Activated T-helper 1 cell treated with anti-CD3 and anti-CD28 coated beads, Interleukin-12 subunit alpha, Interleukin-12 subunit beta, Interleukin-2, Interleukin-4 antibody, amounts not matched to agents 30 ng/mL and 10 ng/mL and 1 ng/mL, durations not matched to agents 14 hours and 24 hours and 36 hours (primary cell): ENCODE measurements around the gene P3H4. TPM values are rescaled to one million over a fixed set of nuclear protein-coding genes. Genes with fewer than 3 reads are reported as not detected.
"Not testable (repeated sequence)": the region's sequence is repeated elsewhere in the genome, so short reads cannot be mapped to it uniquely, and the experiment has no call there.

Experiments
- DNase-seq: peaks from one replicate; pipeline ENCODE4 v3.0.0; 2021; ENCODE audit warnings: low spot score
- H3K27ac Mint-ChIP-seq: one replicate; pipeline ENCODE4 v1.8.0; 2021; ENCODE audit warnings: mild to moderate bottlenecking, mixed read lengths
- H3K27me3 Mint-ChIP-seq: one replicate; pipeline ENCODE4 v1.8.0; 2022; ENCODE audit warnings: mild to moderate bottlenecking, moderate library complexity, mixed read lengths; ENCODE audit not compliant: insufficient read depth
- H3K36me3 Mint-ChIP-seq: one replicate; pipeline ENCODE4 v1.8.0; 2021; ENCODE audit warnings: low read depth, mixed read lengths
- H3K4me1 Mint-ChIP-seq: one replicate; pipeline ENCODE4 v1.8.0; 2021; ENCODE audit warnings: low read depth, mixed read lengths
- H3K4me3 Mint-ChIP-seq: one replicate; pipeline ENCODE4 v1.8.0; 2021; ENCODE audit warnings: mild to moderate bottlenecking, moderate library complexity, mixed read lengths
- H3K9me3 Mint-ChIP-seq: one replicate; pipeline ENCODE4 v1.8.0; 2021; ENCODE audit warnings: mixed read lengths
- intact Hi-C: fragments of 100-400 bp; cut with micrococcal nuclease; formaldehyde crosslinking; loops from one replicate; pipeline ENCODE4 v1.15.1; 2024
- total RNA-seq: library from RNA; stranded (reverse); gene quantifications from 2 replicates; pipeline ENCODE4 v1.2.3, GENCODE V29; 2022

The P3H4 gene
- total RNA-seq, 1 donor from 2014 or later = 5.0 TPM

DNA sequence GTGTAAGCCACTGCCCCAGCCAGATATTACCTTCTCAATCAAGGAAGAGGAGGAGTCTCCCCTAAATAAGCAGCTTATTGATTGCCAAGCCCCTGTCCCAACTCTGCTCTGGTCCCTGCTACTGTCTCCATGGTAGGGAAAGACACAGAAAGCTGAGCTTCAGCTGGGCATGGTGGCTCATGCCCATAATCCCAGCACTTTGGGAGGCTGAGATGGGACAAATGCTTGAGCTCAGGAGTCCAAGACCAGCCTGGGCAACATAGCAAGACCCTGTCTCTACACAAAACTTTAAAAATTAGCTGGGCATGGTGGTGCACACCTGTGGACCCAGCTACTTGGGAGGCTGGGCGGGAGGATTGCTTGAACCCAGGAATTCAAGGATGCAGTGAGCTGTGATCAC is 31.8 kb downstream of the P3H4 start:
- Mint-ChIP-seq H3K36me3 (no peaks in the 10 kb centered on the region), H3K4me1 (peaks cover 5% of the 10 kb centered on the region), H3K4me3 (no peak overlapping the region), H3K27ac (no peak overlapping the region), H3K9me3 (no peaks in the 10 kb centered on the region), H3K27me3 (peaks cover 19% of the 10 kb centered on the region)
- no peak for DNase-seq
- intact Hi-C loops = no loop called here

DNA sequence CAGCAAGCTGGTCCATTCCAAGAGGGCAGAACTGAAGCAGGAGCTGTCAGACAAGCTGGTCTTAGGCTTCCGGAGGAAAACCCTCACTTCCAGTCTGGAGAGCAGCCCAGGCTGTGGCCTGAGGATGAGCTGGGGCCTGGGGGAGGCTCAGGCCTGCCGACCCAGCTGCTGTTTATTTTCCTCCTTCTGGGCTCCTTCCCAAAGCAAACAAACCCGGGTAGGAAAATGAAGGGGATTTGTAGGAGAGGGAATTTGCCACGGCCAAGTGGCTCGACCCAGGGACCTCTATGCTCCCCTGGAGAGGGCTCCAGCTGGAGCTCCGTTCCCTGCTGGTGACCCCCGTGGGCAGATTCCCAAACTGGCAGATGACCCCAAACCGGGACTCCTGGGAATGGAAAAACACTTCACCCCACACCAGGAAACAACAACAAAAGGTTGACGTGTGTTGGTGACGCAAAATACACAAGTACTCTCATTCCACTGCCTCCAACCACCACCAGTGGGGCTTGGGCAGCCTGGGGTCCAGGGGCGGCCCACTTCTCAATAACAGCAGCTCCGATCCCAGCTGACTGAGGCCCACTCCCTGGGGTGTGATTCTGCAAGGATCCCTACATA is 34.1 kb downstream of the P3H4 start:
- no peak for DNase-seq
- H3K4me3 Mint-ChIP-seq = no peak overlapping the region
- no peak overlapping the region for H3K27ac Mint-ChIP-seq
- H3K9me3 Mint-ChIP-seq = no peaks in the 10 kb centered on the region
- H3K36me3 Mint-ChIP-seq = no peaks in the 10 kb centered on the region
- H3K27me3 Mint-ChIP-seq = peaks cover 7% of the 10 kb centered on the region
- H3K4me1 Mint-ChIP-seq = no peaks in the 10 kb centered on the region
- intact Hi-C loops = no loop called here

DNA sequence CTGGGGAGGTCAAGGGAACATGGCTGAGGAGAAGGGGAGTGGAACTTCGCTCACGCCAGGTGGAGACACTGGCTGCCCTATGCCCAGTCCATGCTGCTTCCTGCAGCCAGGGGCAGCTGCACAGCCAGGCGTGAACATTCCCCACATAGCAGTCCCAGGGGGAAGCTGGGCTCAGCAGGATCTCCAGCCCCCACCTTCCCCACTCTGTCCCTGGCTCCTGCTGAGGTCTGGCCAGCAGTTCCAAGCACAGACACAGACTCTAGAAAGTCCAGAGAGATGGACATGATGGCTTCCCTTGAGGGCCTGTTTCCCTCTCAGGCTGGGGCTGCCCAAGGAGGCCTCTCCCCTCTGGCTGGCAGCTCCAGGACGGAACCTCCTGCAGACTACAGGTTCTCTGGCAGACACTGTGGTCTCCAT is 34.6 kb downstream of the P3H4 start:
- Mint-ChIP-seq H3K4me3 (no peak overlapping the region), H3K36me3 (no peaks in the 10 kb centered on the region), H3K27me3 (peaks cover 7% of the 10 kb centered on the region), H3K4me1 (no peaks in the 10 kb centered on the region), H3K9me3 (no peaks in the 10 kb centered on the region), H3K27ac (no peak overlapping the region)
- intact Hi-C loops = no loop called here
- no peak for DNase-seq

DNA sequence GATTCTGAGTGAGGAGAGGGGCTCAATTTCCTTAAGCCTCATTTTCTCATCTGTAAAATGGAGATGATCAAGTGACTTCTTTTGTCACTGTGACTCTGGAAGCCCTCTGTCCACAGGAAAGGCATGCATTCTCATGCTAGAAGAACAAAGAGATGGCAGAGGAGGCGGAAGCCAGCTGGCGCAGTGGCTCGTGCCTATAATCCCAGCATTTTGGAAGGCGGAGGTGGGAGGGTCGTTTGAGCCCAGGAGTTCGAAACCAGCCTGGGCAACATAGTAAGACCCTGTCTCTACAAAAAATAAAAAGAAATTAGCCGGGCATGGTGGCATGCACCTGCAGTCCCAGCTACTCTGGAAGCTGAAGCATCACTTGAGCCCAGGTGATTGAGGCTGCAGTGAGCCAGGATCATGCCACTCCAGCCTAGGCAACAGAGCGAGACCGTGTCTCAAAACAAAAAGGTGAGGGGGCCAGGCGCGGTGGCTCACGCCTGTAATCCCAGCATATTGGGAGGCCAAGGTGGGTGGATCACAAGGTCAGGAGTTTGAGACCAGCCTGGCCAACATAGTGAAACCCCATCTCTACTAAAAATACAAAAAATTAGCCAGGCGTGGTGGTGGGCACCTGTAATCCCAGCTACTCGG is 35.4 kb downstream of the P3H4 start:
- H3K4me1 Mint-ChIP-seq, DNase-seq, intact Hi-C loops, H3K27ac Mint-ChIP-seq, H3K9me3 Mint-ChIP-seq, H3K4me3 Mint-ChIP-seq, H3K27me3 Mint-ChIP-seq, H3K36me3 Mint-ChIP-seq: not testable (repeated sequence)

DNA sequence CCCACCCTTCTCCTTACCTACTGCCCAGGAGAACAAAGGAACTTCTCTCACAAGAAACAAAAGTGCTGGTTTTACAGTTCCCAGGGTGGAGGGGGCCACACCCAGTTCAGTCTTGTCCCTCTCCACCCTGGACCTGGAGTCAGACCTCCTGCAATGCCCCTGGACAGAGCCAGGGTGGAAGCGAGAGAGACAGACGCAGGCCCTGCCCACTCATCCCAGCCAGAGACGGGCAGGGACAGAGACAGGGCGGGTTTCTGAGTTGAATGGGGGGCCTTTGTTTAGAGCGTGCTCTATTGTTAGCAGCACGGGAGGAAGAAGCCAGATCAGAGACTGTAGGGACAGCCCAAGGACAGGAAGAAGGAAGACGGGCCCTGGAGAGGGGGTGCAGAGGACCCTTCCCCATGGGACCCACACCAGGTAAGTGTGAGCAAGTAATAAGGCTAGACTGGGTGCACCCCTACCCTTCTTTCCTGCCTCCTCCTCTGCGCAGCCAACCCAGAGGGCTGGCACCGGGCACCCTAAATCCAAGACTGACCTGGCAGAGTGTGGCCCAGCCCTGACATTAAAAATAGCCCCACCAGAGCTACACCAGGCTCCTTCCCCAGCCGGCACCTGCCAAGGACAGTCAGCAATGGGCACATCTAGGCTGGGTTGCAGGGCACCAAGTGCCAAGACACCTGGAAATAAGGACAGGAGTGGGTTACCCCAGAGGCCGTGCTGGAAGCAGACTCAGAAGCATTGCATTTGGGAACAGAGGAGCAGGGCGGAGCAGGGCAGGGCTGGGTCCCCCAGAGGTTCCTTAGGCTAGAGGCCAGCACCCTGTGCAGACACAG is 36.1 kb downstream of the P3H4 start:
- Mint-ChIP-seq H3K27me3 (no peaks in the 10 kb centered on the region), H3K4me3 (no peak overlapping the region), H3K27ac (no peak overlapping the region), H3K36me3 (no peaks in the 10 kb centered on the region), H3K9me3 (no peaks in the 10 kb centered on the region), H3K4me1 (no peaks in the 10 kb centered on the region)
- DNase-seq = no peak
- intact Hi-C loops = no loop called here

DNA sequence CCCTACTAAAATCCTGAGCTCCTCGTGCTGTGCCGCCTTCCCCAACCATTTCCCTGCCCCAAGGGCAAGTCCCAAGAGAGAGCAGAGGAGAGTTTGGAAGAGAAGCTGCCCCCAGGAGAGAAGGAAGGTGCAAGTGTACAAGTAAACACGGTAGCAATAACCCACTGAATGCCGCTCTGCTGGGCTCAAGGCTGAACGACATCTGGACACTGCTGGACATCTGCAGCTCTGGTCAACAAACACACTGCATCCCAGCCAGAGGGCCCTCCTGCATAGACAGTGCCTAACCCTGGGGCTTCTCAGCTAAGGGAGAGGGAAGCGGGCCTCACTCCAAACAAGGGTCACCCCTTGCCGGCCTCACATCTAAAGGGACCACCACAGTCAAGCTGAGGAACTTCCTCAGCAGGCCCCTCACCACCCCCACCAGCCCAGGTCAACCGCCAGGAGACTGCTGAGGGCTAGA is 38.0 kb downstream of the P3H4 start:
- H3K4me1 Mint-ChIP-seq = no peaks in the 10 kb centered on the region
- no peak for DNase-seq
- intact Hi-C loops = no loop called here
- no peaks in the 10 kb centered on the region for H3K27me3 Mint-ChIP-seq
- H3K27ac Mint-ChIP-seq = no peak overlapping the region
- H3K9me3 Mint-ChIP-seq = no peaks in the 10 kb centered on the region
- no peak overlapping the region for H3K4me3 Mint-ChIP-seq
- H3K36me3 Mint-ChIP-seq = no peaks in the 10 kb centered on the region

DNA sequence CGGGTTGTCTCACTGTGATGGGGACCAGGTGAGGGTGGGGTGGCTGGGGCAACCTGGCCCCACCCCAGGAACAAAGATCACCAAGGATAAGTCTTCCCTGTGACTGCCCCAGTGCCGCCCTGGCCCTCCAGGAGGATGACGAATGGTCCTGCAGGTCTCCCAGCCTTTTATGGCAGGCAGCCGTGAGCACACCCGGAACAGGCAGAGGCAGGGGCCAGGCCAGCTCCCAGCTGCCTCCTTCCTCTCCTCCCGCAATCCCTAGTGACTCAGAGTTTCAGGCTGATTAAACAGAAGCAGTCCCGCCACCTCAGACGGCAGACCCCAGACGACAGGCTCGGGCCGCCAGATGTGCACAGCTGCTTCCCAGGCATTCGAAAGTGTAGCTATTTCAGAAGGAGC is 38.6 kb downstream of the P3H4 start:
- no peak for DNase-seq
- H3K36me3 Mint-ChIP-seq = no peaks in the 10 kb centered on the region
- no peak overlapping the region for H3K27ac Mint-ChIP-seq
- intact Hi-C loops = no loop called here
- no peaks in the 10 kb centered on the region for H3K27me3 Mint-ChIP-seq
- no peaks in the 10 kb centered on the region for H3K4me1 Mint-ChIP-seq
- no peak overlapping the region for H3K4me3 Mint-ChIP-seq
- no peaks in the 10 kb centered on the region for H3K9me3 Mint-ChIP-seq

DNA sequence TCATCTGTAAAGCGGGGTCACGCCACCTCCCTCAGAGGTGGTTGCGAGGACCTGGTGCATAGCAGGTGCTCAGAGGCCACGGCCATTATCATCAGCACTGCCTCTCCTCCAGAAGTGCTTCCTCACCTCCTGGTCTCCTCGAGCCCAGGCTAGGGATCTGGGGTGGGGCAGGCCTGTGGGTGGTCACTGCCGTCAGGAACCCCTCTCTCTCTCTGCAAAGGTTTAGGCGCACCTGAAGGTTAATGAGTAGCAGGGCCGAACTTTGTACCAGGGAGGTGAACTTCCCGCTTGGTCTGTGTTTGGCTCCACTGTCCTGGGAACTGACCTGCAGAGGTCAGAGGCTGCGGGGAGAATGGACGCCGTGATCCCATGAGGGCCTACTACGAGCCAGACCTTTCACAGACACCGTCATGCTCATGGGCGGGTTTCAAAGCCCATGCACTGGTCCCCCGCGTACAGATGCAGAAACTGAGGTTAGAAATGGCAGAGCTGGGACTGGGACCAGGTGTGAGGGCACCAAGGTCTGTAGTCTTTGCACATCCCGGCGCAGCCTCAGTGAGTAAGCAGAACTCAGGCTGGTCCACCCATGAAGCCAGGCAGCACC is 39.1 kb downstream of the P3H4 start:
- H3K27me3 Mint-ChIP-seq = no peaks in the 10 kb centered on the region
- DNase-seq = no peak
- H3K36me3 Mint-ChIP-seq = no peaks in the 10 kb centered on the region
- no peak overlapping the region for H3K27ac Mint-ChIP-seq
- H3K9me3 Mint-ChIP-seq = no peaks in the 10 kb centered on the region
- intact Hi-C loops = no loop called here
- H3K4me3 Mint-ChIP-seq = no peak overlapping the region
- no peaks in the 10 kb centered on the region for H3K4me1 Mint-ChIP-seq

DNA sequence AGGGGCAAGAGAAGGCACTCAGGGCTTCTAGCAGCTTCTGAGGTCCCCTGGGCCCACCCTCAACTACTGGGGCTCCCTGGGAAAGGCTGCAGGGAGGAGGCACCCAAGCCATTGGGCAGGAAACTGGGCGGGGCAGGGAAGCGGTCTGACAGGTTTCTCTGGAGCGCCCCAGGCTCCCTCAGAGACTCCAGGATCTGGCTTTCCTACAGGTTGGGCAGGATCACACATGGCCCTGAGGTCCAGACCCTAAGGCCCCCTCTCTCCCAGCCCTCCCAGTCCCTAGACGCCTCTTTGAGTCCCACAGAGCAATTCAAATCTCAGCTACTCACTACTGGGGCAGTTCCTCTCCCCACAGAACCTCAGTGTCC is 39.5 kb downstream of the P3H4 start:
- H3K4me3 Mint-ChIP-seq = no peak overlapping the region
- no peaks in the 10 kb centered on the region for H3K36me3 Mint-ChIP-seq

DNA sequence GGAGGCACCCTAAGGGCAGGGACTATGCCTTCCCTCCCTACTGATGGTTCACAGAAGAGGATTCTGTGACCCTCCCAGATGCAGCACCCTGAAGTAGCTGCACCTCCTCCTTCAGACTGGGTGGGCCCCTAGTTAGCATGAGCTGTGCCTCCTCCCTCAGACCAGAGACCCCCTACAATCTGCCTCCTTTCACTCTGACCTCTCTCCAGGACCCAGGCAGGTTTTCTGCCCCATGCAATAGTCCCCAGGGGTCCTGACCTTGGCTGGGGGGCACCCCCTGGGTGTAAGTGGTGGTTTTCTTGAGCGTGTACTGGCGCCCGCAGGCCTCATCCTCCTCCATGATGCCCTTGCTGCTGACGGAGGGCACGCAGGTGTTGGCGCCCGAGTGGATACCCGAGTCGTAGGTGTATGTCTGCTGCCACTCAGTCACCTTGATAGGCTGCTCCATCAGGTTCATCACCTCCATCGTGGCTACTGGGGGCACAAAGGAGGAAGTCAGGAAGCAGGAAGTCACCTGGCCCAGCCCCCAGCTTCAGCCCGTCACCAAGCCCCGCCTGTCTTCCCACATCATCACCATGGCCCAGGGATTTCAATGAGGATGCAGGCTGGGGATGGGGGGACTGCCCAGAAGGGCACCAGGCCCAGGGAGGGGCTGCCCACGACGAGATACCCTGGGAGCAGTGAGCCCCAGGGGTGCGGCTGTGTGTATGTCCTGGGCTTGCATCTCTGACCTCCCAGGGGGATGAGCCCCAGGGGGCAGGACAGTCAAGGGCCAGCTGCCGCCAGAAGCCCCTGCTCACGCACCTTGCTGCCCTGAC is 40.2 kb downstream of the P3H4 start:
- H3K27me3 Mint-ChIP-seq = no peaks in the 10 kb centered on the region
- H3K9me3 Mint-ChIP-seq = no peaks in the 10 kb centered on the region
- H3K27ac Mint-ChIP-seq = no peak overlapping the region
- no peak for DNase-seq
- no peaks in the 10 kb centered on the region for H3K4me1 Mint-ChIP-seq
- intact Hi-C loops = no loop called here
- no peak overlapping the region for H3K4me3 Mint-ChIP-seq
- H3K36me3 Mint-ChIP-seq = no peaks in the 10 kb centered on the region

More for the DNA sequence above, 39.5 kb downstream of the P3H4 start:
- no peaks in the 10 kb centered on the region for H3K9me3 Mint-ChIP-seq
- no peaks in the 10 kb centered on the region for H3K4me1 Mint-ChIP-seq
- no peaks in the 10 kb centered on the region for H3K27me3 Mint-ChIP-seq
- DNase-seq = no peak
- intact Hi-C loops = no loop called here
- no peak overlapping the region for H3K27ac Mint-ChIP-seq

DNA sequence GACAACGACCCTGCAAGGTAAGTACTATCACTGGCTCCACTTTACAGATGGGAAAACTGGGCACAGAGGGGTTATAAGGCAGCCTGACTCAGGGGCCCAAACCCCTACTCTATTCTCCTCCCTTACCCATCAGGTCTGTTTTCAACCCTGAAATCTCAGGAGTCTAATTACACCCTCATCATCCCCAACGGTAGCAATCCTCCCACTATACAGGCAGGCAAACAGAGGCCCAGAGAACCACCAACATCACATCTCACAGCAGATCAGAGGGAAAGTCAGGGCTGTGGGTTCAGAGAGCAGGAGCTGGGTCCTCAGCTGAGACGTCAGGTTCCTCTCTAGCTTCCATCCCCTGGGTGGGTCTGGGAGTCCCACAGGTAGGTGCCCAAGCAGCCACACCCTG is 41.8 kb downstream of the P3H4 start:
- no peaks in the 10 kb centered on the region for H3K4me1 Mint-ChIP-seq
- no peaks in the 10 kb centered on the region for H3K36me3 Mint-ChIP-seq
- DNase-seq = no peak
- H3K4me3 Mint-ChIP-seq = no peak overlapping the region
- no peaks in the 10 kb centered on the region for H3K27me3 Mint-ChIP-seq
- no peaks in the 10 kb centered on the region for H3K9me3 Mint-ChIP-seq
- no peak overlapping the region for H3K27ac Mint-ChIP-seq
- intact Hi-C loops = no loop called here

DNA sequence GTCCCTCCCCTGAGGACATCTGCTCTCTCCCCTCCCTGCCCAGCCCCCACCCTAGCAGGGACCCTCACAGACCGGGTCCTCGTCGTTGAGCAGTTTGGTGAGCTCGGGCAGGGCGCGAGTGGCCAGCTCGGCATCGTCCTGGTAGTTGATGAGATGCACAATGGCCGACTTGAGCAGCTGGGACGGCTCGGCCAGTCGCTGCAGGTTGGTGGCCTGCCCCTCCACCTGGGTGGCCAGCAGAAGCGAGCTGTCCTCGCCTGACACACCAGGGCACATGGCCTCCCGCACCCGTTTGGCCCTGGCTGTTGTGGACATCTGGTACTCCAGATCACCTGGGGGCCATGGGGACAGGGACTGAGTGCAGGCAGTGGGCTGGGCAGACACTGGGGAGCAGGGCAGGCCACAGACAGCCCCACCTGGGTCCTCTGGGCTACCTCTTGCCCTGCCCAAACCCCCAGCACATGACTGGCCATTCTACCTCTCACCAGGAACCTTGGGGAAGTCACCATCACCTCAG is 42.3 kb downstream of the P3H4 start:
- Mint-ChIP-seq H3K27ac (no peak overlapping the region), H3K4me3 (no peak overlapping the region), H3K9me3 (no peaks in the 10 kb centered on the region), H3K36me3 (no peaks in the 10 kb centered on the region), H3K27me3 (peaks cover 1% of the 10 kb centered on the region), H3K4me1 (no peaks in the 10 kb centered on the region)
- no peak for DNase-seq
- intact Hi-C loops = no loop called here
